NT2/D1 (cell line): Measurements from ENCODE around the gene CDH4.

Experiments
- SUZ12 ChIP-seq: IDR thresholded peaks from 2 replicates; pipeline ENCODE4 v1.6.1; 2011; ENCODE audit not compliant: insufficient read length, insufficient read depth; ENCODE audit errors: extremely low read depth
- YY1 ChIP-seq: IDR thresholded peaks from 2 replicates; pipeline ENCODE4 v1.6.1; 2011; ENCODE audit not compliant: insufficient read length, insufficient read depth
- ZNF274 ChIP-seq: IDR thresholded peaks from 2 replicates; pipeline ENCODE4 v1.6.1; 2011; ENCODE audit warnings: mild to moderate bottlenecking, low read depth, low read length

- TF ChIP-seq YY1 (no peak), ZNF274 (no peak), SUZ12 (no peak)
These were observed 231.4 kb downstream of the CDH4 start for GRCh38 chr20:61483336-61484067.
